ENCODE measurements around the gene AUTS2.

Gene AUTS2

GRCh38 chr7:70701477-70701876 lies 1103.2 kb downstream of the AUTS2 start:
- TF ChIP-seq, protein P1, sequence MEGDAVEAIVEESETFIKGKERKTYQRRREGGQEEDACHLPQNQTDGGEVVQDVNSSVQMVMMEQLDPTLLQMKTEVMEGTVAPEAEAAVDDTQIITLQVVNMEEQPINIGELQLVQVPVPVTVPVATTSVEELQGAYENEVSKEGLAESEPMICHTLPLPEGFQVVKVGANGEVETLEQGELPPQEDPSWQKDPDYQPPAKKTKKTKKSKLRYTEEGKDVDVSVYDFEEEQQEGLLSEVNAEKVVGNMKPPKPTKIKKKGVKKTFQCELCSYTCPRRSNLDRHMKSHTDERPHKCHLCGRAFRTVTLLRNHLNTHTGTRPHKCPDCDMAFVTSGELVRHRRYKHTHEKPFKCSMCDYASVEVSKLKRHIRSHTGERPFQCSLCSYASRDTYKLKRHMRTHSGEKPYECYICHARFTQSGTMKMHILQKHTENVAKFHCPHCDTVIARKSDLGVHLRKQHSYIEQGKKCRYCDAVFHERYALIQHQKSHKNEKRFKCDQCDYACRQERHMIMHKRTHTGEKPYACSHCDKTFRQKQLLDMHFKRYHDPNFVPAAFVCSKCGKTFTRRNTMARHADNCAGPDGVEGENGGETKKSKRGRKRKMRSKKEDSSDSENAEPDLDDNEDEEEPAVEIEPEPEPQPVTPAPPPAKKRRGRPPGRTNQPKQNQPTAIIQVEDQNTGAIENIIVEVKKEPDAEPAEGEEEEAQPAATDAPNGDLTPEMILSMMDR (IDR thresholded peaks at IDR 0.05) = no peak

GRCh38 chr7:70701991-70702390 lies 1103.7 kb downstream of the AUTS2 start:
- TF ChIP-seq, protein P1 (IDR thresholded peaks at IDR 0.05) = no peak

- TF ChIP-seq, protein P1 (IDR thresholded peaks at IDR 0.05) = no peak
Observed at GRCh38 chr7:70703785-70704184, 1105.5 kb downstream of the AUTS2 start.

GRCh38 chr7:70704831-70705346 lies 1106.6 kb downstream of the AUTS2 start:
- TF ChIP-seq, protein P1 (IDR thresholded peaks at IDR 0.05) = no peak

DNA sequence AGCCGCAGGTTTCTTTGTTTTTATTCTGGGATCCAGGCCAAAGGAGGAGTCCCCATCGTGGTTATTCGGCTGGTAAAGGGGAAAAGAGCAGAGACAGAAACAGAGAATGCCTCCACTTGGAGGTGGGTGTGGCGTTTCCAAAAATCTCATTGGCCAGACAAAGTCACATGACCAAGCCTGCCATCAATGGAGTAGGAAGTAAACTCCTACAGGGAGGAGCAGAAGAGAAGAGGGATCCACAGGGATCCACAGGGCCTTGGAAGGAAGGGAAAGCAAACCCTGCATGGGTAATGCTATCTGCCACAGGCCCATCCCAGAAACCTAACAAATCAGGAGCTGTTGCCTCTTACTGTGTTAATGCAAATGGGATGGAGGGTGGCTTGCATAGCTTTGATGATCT lies 1107.9 kb downstream of the AUTS2 start:
- TF ChIP-seq, protein P1 (IDR thresholded peaks at IDR 0.05) = no peak

DNA sequence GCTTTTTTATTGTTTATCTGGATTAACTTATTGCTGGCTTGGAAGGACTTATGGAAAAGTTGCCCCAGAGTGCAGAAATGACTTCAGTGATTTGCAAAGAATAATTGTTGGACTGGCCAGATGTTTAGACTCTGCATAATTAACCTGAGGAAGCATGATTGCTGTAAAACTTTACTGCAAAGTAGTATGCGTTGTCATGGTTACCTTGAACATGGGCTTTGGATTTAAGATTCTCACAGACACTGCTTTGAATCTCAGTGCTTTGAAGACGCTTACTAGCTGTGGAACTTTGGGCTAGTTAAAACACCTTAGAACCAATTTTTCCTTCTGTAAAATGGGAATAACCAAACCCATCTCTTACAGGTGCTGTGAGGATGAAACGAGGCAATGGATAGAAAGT lies 1108.4 kb downstream of the AUTS2 start:
- TF ChIP-seq, protein P1 (IDR thresholded peaks at IDR 0.05) = no peak

DNA sequence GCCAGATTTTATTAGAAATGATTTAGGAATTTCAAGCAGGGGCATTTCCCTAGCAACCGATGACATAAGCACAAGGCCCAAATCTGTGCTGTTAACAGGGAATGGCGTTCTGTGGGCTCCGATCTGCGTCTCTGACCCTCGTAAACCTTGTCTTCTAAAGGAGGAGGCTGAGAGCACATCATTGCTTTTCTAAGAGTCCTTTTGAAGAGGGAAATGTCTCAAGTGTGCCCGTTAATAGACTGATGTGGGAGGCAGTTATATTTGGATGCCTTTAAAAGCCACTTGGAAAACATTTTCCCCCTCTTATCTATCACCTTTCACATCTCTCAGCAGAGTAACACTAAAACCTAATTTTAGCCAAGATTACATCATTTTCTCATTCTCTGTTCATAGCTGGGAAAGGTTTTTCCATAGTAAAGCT lies 1109.6 kb downstream of the AUTS2 start:
- TF ChIP-seq, protein P1 (IDR thresholded peaks at IDR 0.05) = no peak

GRCh38 chr7:70710011-70710480 lies 1111.8 kb downstream of the AUTS2 start:
- TF ChIP-seq, protein P1 (IDR thresholded peaks at IDR 0.05) = no peak

All from LNCAP (cell line).